ENCODE data around the gene GLOD5.

Gene GLOD5

DNA sequence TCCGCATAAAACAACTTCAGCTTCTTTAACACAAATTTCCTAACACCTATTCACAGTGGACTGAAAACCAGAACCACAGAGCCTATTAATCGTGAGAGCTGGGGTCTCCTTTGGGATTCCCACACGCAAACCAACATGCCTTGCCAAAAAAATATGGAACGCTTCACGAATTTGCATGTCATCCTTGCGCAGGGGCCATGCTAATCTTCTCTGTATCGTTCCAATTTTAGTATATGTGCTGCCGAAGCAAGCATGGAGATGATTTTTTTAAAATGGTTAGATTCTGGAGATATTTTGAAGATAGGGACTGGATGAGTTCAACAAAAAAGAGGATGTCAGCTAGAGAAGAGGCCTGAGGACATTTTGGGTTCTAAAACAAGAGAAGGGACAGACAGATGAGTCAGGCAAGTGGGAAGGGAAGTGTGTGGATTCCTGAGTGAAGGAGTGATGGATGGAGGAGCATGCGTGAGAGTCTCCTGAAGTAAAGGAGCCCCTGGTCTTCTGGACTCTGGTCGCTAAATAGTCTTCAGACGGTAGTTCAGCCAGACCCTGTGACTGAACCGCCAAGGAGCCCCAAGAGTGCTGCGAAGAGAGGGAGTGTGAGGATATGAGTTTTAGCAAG lies 15.4 kb downstream of the GLOD5 start:
- no peak for TF ChIP-seq CTCF (IDR thresholded peaks at IDR 0.05)
- intact Hi-C loops (cut with DNase I; ENCODE audit: low total_unique reads) = no loop called here
- Histone ChIP-seq H3K27me3 (no peaks in the 10 kb centered on the region), H3K27ac (no peak overlapping the region), H3K9me3 (no peaks in the 10 kb centered on the region), H3K4me3 (no peak overlapping the region), H3K4me1 (no peaks in the 10 kb centered on the region), H3K36me3 (no peaks in the 10 kb centered on the region)
- DNase-seq = no peak

GRCh38 chrX:48779399-48779798 lies 17.9 kb downstream of the GLOD5 start:
- no peak for DNase-seq
- Histone ChIP-seq H3K4me3 (no peak overlapping the region), H3K9me3 (no peaks in the 10 kb centered on the region), H3K4me1 (no peaks in the 10 kb centered on the region), H3K36me3 (no peaks in the 10 kb centered on the region), H3K27me3 (no peaks in the 10 kb centered on the region), H3K27ac (no peak overlapping the region)
- intact Hi-C loops (cut with DNase I; ENCODE audit: low total_unique reads) = no loop called here
- no peak for TF ChIP-seq CTCF (IDR thresholded peaks at IDR 0.05)

GRCh38 chrX:48781705-48782104 lies 20.2 kb downstream of the GLOD5 start:
- Histone ChIP-seq H3K27me3 (peaks cover 0 to 2% of the 10 kb centered on the region in 2 donors), H3K36me3 (no peaks in the 10 kb centered on the region), H3K4me1 (no peaks in the 10 kb centered on the region), H3K4me3 (no peak overlapping the region), H3K9me3 (no peaks in the 10 kb centered on the region), H3K27ac (no peak overlapping the region)
- intact Hi-C loops (cut with DNase I; ENCODE audit: low total_unique reads) = loop anchor here (1.0 kb wide), 1 partner anchor 42 kb away; no protein-coding TSS in a partner anchor
- no peak for TF ChIP-seq CTCF (IDR thresholded peaks at IDR 0.05)
- no peak for DNase-seq

- Histone ChIP-seq H3K27ac (no peak overlapping the region), H3K27me3 (peaks cover 0 to 2% of the 10 kb centered on the region in 2 donors), H3K4me1 (no peaks in the 10 kb centered on the region), H3K36me3 (no peaks in the 10 kb centered on the region), H3K9me3 (no peaks in the 10 kb centered on the region), H3K4me3 (no peak overlapping the region)
- no peak for DNase-seq
- intact Hi-C loops (cut with DNase I; ENCODE audit: low total_unique reads) = no loop called here
- TF ChIP-seq CTCF (IDR thresholded peaks at IDR 0.05) = no peak
Measured at GRCh38 chrX:48782216-48782615, 20.7 kb downstream of the GLOD5 start.

DNA sequence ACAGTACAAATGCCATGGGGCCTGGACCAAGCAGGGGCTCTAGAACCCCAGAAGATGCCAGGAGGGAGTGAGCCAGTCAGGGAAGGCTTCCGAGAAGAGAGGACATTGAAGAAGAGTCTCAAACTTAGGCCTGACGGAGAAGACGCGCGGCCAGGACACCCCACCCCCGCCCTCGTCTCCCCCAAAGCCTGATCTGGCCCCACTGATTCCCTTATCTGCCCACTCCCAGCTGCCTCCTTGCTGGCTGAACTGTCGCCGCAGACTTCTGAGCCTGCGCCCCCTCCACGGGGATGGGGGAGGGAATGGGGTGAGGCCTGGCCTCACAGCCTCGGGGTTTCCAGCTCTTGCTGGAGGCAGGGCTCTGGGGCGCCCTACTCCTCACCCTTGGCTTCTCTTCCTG lies 21.2 kb downstream of the GLOD5 start:
- Histone ChIP-seq H3K27ac (no peak overlapping the region), H3K36me3 (no peaks in the 10 kb centered on the region), H3K27me3 (peaks cover 0 to 2% of the 10 kb centered on the region in 2 donors), H3K4me3 (no peak overlapping the region), H3K4me1 (no peaks in the 10 kb centered on the region), H3K9me3 (no peaks in the 10 kb centered on the region)
- TF ChIP-seq CTCF (IDR thresholded peaks at IDR 0.05) = no peak
- DNase-seq = no peak
- intact Hi-C loops (cut with DNase I; ENCODE audit: low total_unique reads) = no loop called here

DNA sequence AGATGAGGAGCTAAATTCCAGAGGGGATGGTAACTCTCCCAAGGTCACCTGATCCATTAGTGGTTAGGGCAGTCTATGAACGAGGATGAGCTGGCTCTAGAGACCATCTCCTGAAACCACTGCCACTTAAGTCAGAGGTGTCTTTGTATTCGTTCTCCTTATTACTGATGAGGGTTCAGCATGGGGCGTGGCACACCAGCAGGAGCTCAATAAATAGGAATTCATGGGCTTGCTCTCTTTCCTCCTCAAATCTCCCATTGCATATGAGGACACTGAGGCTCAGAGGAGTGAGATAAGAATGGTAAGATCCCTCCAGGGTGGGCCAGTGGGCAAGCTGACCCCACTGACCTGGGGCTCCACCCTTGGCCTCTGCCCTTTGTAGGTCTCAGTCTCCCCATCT lies 23.2 kb downstream of the GLOD5 start:
- no peak overlapping the region for H3K27ac ChIP-seq
- DNase-seq = no peak
- no peaks in the 10 kb centered on the region for H3K36me3 ChIP-seq
- intact Hi-C loops (cut with DNase I; ENCODE audit: low total_unique reads) = no loop called here
- H3K4me3 ChIP-seq = no peak overlapping the region
- peaks cover 0 to 2% of the 10 kb centered on the region in 2 donors for H3K27me3 ChIP-seq
- H3K4me1 ChIP-seq = no peaks in the 10 kb centered on the region
- H3K9me3 ChIP-seq = no peaks in the 10 kb centered on the region
- no peak for TF ChIP-seq CTCF (IDR thresholded peaks at IDR 0.05)

All from tibial artery (tissue), 4 donors.